Panc1 (cell line): Measurements from ENCODE around the gene FGF19. TPM values are rescaled to one million over a fixed set of nuclear protein-coding genes. Genes with fewer than 3 reads are reported as not detected.

ENCODE experiments used
- ATAC-seq: fragments of 200-7000 bp; cut with Tn5 transposase; 2 replicates; pipeline ENCODE4 v1.9.1; 2020; ENCODE audit warnings: mild to moderate bottlenecking, moderate library complexity
- BruUV-seq: library from RNA; stranded (reverse); fragments of 400-500 nt; replicated peaks from 2 replicates; lab custom pipeline; 2021; lab: Mats Ljungman, UMichigan
- CTCF ChIA-PET: fragments of 300-600 bp; sonication (Branson Sonifier 250); formaldehyde crosslinking; loops from one replicate; lab custom pipeline; 2022; ENCODE audit warnings: antibody characterized with exemption; lab: Charles Lee
- POLR2A ChIA-PET: fragments of 300-600 bp; sonication (Branson Sonifier 250); formaldehyde crosslinking; loops from one replicate; lab custom pipeline; 2022; ENCODE audit warnings: antibody characterized with exemption; lab: Charles Lee
- DNase-seq: peaks from one replicate; pipeline ENCODE4 v3.0.0-alpha.2; 2010; ENCODE audit warnings: low read depth, low spot score
- H3K27ac ChIP-seq: 2 replicates; pipeline ENCODE4 v1.5.1; 2011; ENCODE audit warnings: mild to moderate bottlenecking, low read length, inconsistent platforms
- H3K27me3 ChIP-seq: fragments of 200-500 bp; sonication (Bioruptor generic); 2 replicates; pipeline ENCODE4 v1.6.0; 2014; ENCODE audit warnings: low read length, inconsistent platforms; ENCODE audit not compliant: control insufficient read depth, insufficient read depth
- H3K36me3 ChIP-seq: fragments of 200-500 bp; sonication (Bioruptor generic); 2 replicates; pipeline ENCODE4 v1.5.1; 2014; ENCODE audit warnings: inconsistent platforms, mild to moderate bottlenecking, low read length, moderate library complexity; ENCODE audit not compliant: control insufficient read depth, insufficient read depth
- H3K4me1 ChIP-seq: 2 replicates; pipeline ENCODE4 v1.5.1; 2011; ENCODE audit warnings: inconsistent platforms, mild to moderate bottlenecking, low read length, moderate library complexity; ENCODE audit not compliant: control insufficient read depth, insufficient read depth
- H3K4me3 ChIP-seq, 2 experiments: 2 replicates each; pipeline ENCODE4 v1.5.1; 2011 to 2012; ENCODE audit warnings: low read depth in 2 of 2, low read length in 2 of 2, mild to moderate bottlenecking in 2 of 2, inconsistent platforms in 1 of 2, moderate library complexity in 1 of 2
- H3K9me3 ChIP-seq: fragments of 200-500 bp; sonication (Bioruptor generic); 2 replicates; pipeline ENCODE4 v1.5.1; 2014; ENCODE audit warnings: low read depth, mild to moderate bottlenecking, inconsistent platforms, low read length, moderate library complexity; ENCODE audit not compliant: control insufficient read depth, insufficient read depth
- CTCF ChIP-seq: fragments of 450-650 bp; IDR thresholded peaks from 2 replicates; pipeline ENCODE4 v1.5.1; 2017; ENCODE audit warnings: mild to moderate bottlenecking
- POLR2AphosphoS5 ChIP-seq: IDR thresholded peaks from 2 replicates; pipeline ENCODE4 v1.6.1; 2012; ENCODE audit warnings: mild to moderate bottlenecking, low read depth, low read length, moderate library complexity
- REST ChIP-seq, 2 experiments: IDR thresholded peaks; 2 replicates each; pipeline ENCODE4 v1.6.1; 2011 to 2012; ENCODE audit warnings: low read depth in 2 of 2, control low read depth in 1 of 2, low read length in 1 of 2, mild to moderate bottlenecking in 1 of 2, moderate library complexity in 1 of 2; ENCODE audit not compliant: insufficient read depth in 1 of 2
- SIN3A ChIP-seq: IDR thresholded peaks from 2 replicates; pipeline ENCODE4 v1.6.1; 2012; ENCODE audit warnings: low read depth, mild to moderate bottlenecking, low read length, moderate library complexity, borderline replicate concordance; ENCODE audit not compliant: insufficient read depth
- TCF7L2 ChIP-seq: IDR thresholded peaks from 2 replicates; pipeline ENCODE4 v1.6.1; 2011; ENCODE audit warnings: mild to moderate bottlenecking, low read depth, low read length, inconsistent platforms
- in situ Hi-C: cut with HindIII; loops from 2 replicates; pipeline ENCODE4 v1.10.0; 2016; ENCODE audit warnings: low sequenced_read_pairs, low pct_unique_long_range_greater_than_20kb
- intact Hi-C: fragments of 100-400 bp; cut with micrococcal nuclease; formaldehyde crosslinking; loops from one replicate; pipeline ENCODE4 v1.10.0; 2022; ENCODE audit not compliant: unreplicated experiment
- total RNA-seq: library from RNA; stranded (reverse); gene quantifications from one replicate; pipeline ENCODE4 v1.2.1, GENCODE V29; 2021; ENCODE audit not compliant: unreplicated experiment

Gene FGF19
- total RNA-seq, 1 experiment from 2014 or later, result not detected

- peaks cover 8% of the 10 kb centered on the region for H3K4me1 ChIP-seq
- no peak overlapping the region for H3K4me3 ChIP-seq
- H3K27me3 ChIP-seq, result no peaks in the 10 kb centered on the region
- no peak for ATAC-seq
- in situ Hi-C loops (no loop called here), intact Hi-C loops (no loop called here)
- H3K9me3 ChIP-seq, result no peaks in the 10 kb centered on the region
- DNase-seq, result no peak
- H3K36me3 ChIP-seq, result 0 out of 2 replicates have a peak, but pooled peaks cover 4% of the 10 kb centered on the region
- no peak overlapping the region for H3K27ac ChIP-seq
- BruUV-seq, result no TSS peak
- CTCF ChIA-PET, result interaction anchor here (0.6 kb wide), 1 partner anchor 534 kb away, joined by 3 read pairs; no protein-coding TSS in a partner anchor
- TF ChIP-seq SIN3A (no peak), CTCF (no peak), POLR2AphosphoS5 (no peak), REST (IDR thresholded peaks at IDR 0.05; ENCODE audit: insufficient read depth in 1 of 2, low read depth in 2 of 2, low read length in 1 of 2) (no peak), TCF7L2 (no peak)
- POLR2A ChIA-PET, result no interaction called here
These were observed 38.2 kb downstream of the FGF19 start for GRCh38 chr11:69665669-69666068.

GRCh38 chr11:69664901-69665300 is 38.9 kb downstream of the FGF19 start:
- ChIA-PET POLR2A (no interaction called here), CTCF (no interaction called here)
- Histone ChIP-seq H3K9me3 (no peaks in the 10 kb centered on the region), H3K27me3 (no peaks in the 10 kb centered on the region), H3K4me3 (no peak overlapping the region), H3K27ac (no peak overlapping the region), H3K4me1 (peaks cover under 1% of the 10 kb centered on the region; the same call in 1 of the 2 replicates), H3K36me3 (0 out of 2 replicates have a peak, but pooled peaks cover 4% of the 10 kb centered on the region)
- TF ChIP-seq SIN3A, result no peak
- no peak for TF ChIP-seq TCF7L2
- ATAC-seq (no peak), DNase-seq (no peak)
- no TSS peak for BruUV-seq
- in situ Hi-C loops, result no loop called here
- intact Hi-C loops, result no loop called here

GRCh38 chr11:69664103-69664775 is 39.6 kb downstream of the FGF19 start:
- Histone ChIP-seq H3K27ac (no peak overlapping the region), H3K9me3 (no peaks in the 10 kb centered on the region), H3K4me3 (no peak overlapping the region), H3K27me3 (no peaks in the 10 kb centered on the region), H3K36me3 (no peaks in the 10 kb centered on the region), H3K4me1 (no peaks in the 10 kb centered on the region)
- TF ChIP-seq CTCF, result no peak
- no peak for TF ChIP-seq POLR2AphosphoS5
- no peak for TF ChIP-seq REST (IDR thresholded peaks at IDR 0.05; ENCODE audit: insufficient read depth in 1 of 2, low read depth in 2 of 2, low read length in 1 of 2)
- no peak for TF ChIP-seq SIN3A
- TF ChIP-seq TCF7L2, result no peak
- no peak for DNase-seq
- intact Hi-C loops, result no loop called here
- no TSS peak for BruUV-seq
- ChIA-PET POLR2A (no interaction called here), CTCF (no interaction called here)
- in situ Hi-C loops, result no loop called here
- no peak for ATAC-seq
